Inflammatory macrophage treated with lipopolysaccharide for 4 hours (primary cell): ENCODE results near the gene NMT1.

Experiments
- DNase-seq: peaks from one replicate; pipeline ENCODE4 v3.0.0-alpha.2; 2020

NMT1 gene

DNA sequence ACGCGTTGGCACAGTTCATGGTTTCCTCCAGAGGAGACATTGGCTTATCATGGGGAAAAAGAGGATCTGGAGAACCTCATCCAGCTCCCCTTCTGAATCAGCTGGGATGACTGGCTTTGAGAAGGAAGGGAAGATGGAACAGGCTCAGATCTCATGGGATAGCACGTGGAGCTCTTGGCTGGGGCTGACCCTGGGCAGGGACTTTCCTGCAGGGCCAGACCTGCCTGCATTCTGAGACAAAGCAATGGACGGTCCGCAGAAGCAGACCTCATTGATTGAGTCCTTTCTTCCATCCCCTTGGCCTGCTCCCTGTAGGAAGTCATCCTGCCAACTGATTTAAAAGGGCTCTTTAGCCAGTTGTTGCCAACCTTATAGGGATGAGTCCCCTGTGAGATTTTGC, 45.0 kb downstream of the NMT1 start:
- no peak for DNase-seq

- DNase-seq = no peak
These were observed 45.5 kb downstream of the NMT1 start for GRCh38 chr17:45106582-45106981.

DNA sequence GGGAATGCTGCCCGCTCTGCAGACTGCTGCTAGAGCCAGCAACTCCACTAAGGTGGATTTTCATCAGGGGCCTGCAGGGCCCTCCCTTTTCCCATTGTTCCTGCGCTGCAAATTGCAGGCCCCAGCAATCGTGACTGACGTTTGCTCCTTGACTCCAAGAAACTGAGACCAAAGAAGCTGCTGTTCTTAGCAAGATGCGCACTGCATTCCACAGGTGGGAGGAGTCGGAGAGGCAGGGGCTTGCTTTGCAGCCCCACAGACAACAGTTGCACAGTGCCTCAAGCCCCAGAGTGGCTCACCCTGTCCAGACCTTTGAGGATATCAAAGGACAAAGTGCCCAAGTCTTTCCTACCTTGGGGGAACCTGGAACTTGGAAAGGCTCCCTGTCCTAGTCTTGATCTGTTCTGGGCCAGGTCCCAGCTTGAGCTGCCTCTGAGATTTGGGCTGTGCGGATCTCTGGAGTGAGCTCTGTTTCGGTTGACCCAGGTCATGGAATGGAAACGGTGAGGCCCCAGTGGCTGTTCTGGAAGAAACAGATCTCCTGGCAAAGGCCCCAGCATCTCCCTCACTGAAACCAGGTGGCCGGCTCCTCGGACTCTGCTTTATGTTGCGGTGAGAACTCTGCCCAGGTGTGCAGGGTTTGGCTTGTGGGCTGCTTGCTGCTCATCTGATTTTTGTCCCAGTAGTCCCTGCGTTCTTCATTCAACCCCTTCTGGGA, 46.3 kb downstream of the NMT1 start:
- no peak for DNase-seq

- DNase-seq = no peak
These were observed 46.9 kb downstream of the NMT1 start for GRCh38 chr17:45108051-45108450.

DNA sequence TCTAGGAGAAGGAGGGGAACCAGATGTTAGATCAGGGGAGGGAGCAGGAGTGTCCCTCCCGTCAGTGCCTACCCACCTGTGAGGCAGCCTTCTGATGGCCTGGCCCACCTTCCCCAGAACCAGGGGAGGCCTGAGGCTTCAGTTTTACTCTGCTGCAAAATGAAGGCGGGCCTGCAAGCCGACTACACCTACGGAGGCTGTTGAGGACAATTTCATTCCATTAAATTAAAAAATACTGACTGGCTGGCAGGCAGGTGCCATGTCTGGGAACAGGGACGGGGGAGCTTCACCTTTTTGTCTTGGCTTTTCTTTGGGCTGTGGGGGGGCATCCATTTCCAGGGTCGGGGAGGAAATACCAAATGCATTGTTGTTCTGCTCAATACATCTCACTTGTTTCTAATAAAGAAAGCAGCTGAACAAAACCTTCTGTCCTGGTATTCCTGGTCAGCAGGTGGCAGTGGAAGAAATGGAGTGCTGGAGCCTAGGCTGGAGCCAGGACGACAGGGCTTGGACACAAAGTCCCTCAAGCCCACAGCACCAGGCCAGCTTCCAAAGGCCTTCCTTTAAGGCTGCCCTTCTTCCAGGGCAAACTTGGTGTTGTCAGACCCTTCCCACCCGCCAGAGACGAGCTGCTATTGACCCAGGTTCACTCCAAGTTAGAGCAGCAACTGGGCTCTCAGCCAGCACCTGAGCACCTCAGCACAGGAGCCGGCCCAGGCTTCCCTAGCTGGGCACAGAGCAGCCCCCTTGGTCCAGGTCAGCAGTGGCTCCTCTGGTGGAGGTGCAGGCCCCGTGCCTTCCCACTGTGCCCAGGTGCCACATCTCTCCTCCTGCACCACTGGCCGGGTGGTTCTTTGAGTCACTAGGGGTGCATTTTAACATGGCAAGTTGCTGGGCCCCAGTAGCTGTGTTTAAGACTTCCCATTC, 47.7 kb downstream of the NMT1 start:
- DNase-seq = no peak

GRCh38 chr17:45110676-45111611, 49.8 kb downstream of the NMT1 start:
- no peak for DNase-seq

DNA sequence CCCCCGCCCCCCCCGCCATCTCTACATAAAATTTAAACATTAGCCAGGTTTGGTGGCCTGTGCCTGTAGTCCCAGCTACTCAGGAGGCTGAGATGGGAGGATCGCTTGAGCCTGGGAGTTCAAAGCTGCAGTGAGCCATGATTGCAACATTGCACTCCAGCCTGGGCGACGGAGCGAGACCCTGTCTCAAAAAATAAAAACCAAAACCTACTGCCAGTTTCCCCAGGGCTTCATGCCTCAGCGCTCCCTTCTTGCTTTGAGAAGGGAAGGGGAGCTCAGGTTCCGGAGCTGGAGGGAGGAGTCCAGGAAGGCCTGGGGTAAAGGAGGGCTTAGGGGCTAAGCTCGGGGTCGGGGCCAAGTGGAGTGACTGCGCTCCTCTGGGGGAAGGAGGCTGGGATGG, 50.7 kb downstream of the NMT1 start:
- DNase-seq = no peak

DNA sequence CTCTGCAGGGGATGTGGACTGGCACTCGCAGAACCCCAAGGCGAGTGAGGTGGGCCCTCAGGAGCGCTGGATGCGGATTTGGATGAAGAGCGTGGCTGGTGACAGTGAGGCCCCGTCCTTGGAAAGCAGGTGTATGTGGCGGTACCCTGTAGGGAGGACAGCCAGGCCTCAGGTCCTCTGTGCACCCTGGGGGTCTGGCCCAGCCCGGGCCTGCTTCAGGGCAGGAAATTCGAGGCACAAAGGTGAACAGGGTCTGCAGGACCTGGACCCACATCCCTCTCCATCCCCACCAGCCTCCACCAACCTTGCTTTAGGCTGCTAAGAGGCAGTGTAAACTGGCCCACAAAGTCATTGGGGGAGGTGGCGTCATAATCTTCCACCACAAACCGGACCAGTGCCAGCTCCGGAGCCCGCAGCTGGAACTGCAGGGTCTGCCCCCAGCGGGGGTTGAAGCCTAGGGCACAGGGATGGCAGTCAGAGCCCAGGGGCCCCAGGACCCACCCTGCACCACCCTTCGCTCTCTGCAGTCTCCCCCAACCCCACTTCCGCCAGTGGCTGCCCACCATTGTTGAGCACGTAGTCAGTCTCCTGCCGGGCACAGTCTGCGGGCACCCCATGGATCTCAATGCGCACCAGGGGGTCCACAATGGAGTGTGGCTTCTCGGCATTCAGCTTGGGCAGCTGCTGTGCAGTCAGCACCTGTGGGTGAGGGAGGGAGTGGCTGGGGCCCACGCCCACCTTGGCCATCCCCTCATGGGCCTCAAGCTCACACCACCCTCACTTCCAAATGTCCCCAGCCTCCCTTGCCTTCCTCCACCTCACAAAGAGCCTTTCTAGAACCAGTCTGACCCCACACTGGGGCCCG, 51.7 kb downstream of the NMT1 start:
- DNase-seq = no peak

GRCh38 chr17:45113424-45113754, 52.3 kb downstream of the NMT1 start:
- no peak for DNase-seq

DNA sequence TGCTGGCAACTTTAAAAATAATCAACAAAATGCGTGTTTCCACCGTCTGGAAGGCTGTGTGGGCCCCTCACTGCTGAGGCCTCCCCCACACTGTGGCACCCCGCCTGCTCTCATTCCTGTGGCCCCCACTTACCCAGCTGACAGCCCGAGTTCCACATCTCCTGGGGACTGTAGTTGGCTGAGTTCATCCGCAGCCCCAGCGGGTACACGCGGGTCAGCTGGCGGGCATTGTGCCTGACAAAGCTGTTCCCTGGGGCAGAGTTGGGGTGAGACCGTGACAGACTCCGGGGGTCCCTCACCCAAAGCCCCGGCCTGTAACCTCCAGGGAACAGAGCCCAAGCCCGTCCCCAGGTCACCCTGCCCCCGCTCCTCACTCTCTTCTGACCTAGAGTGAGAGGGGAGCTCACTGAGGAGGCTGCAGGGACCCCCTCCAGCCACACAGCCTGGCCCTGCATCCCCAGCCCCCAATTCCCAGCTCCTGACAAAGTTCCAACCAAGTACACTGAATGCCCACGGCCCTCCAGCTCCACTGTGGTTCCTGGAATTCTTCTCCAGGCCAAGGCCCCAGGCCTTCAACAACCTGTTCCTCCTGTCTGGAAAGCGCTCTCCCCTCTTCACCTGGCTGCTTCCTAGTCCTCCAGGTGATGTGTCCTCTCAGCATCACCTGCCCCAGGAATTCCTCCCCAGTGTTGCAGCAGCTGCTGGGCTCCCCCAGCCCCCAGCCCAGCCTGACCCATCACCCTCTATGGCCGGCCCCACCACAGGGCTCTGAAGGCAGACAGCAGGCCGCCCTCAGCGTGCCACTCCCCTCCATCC, 53.2 kb downstream of the NMT1 start:
- DNase-seq = no peak

- DNase-seq = no peak
These were observed 54.0 kb downstream of the NMT1 start for GRCh38 chr17:45115015-45115625.

GRCh38 chr17:45115871-45116270, 54.8 kb downstream of the NMT1 start:
- DNase-seq = no peak

DNA sequence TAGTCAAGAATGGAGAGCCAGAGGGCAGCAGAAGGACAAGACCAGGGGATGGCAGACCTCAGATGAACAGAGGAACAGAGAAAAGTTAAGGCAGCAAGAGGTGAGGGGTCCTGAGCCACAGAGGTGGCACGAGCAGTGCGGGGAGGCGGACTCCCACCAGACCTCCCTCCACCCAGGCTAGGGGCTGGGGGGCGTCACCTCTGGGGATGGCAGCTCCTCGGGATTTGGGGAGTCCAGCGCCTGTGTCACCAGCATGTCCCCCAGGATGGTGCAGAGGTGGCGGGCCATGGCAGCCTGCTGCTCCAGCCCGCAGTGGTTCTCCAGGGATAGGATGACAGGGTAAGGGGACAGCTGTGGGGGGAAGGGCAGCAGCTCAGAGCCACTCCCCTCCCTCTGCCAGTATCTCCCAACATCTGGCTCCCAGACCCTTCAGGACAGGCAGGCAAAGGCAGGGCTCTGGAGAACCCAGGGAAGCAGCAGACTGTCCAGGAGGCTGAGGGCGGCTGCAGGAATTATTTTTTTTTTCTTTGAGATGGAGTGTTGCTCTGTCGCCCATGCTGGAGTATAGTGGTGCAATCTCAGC, 55.4 kb downstream of the NMT1 start:
- DNase-seq = no peak

DNA sequence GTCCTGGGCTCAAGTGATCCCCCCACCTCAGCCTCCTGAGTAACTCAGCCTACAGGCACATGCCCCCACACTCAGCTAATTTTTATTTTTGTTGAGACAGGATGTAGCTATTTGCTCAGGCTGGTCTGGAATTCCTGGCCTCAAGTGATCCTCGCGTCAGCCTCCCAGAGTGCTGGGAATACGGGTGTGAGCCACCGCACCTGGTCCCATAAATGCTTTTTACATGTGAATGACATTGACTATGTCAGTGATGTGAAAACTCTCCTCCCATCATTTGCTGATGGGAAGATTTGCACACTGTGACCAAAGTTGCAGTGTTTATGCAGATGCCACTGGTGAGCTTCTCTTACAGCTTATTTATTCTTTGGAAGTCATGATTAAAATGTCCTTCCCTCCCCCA, 56.2 kb downstream of the NMT1 start:
- DNase-seq = no peak

DNA sequence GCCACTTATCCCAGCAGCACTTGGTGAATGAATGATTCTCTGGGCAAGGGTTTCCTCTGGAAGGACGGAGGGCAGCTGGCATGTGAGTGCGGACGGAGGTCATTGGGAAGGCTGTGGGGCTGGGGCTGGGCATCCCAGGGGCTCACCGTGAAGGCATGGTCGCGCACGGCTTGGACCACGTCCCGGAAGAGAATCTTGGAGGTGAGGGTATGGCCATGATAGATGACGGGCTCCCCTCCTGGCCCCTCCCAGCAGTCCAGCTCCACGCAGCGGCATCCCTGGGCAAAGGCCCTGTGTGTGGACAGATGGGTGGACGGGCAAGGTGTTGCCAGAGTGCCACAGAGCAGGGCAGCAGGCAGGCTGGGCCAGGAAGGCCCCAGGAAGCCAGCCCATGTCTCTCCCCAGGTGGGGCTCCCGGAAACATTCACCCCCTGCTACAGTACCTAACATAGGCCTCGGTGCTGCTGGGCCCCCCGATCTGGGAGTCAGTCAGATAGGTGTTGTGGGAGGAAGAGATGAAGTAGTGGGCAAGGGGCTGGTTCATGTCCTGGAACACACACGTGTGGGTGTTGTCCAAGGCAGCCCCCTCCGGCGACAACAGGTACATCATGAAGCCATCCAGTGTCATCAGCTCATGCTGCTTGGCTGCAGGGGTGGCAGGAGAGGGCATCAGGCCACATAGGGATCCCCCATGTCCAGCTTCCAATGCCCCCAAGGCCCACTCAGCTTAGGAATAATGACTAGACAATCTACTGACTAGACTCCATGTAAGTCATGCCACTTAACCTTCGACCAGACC, 56.9 kb downstream of the NMT1 start:
- DNase-seq = no peak

DNA sequence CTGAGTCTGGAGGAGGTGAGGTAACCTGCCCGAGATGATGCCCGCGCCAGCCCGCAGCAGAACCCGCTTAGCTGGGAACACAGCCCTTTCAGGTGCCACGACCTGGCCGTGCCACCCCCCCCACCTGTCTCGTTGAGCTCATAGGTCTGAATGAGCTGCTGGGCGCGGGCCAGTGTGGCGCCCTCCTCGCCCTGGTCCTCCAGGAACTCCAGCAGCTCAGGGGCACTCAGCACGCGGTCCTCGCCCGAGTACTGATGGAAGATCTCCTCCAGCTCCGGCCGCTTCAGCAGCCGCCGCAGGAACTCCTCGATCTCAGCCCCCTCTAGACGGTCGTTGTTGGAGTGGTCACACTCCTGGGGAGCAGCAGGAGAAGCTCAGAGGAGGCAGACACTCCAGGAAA, 57.6 kb downstream of the NMT1 start:
- no peak for DNase-seq

- no peak for DNase-seq
These were observed 58.8 kb downstream of the NMT1 start for GRCh38 chr17:45119964-45120363.

DNA sequence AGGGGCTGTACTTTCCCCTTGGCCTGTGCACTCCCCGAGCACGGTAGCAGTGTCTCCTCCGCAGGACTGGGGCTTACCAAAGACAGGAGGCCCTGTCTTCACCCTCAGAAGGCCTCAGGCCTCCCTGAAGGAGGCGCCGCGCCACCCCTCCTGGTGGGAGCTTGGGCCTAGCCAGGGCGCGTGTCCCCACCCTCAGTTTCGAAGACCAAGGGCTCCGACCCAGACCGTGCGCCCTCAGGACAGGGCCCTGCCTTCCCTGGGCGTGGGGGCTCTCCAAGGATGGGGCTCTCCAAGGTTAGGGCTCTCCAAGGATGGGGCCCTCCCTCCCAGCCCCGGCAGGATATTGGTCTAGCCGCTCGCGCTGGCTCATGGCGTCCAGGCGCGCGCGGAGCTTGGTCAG, 59.4 kb downstream of the NMT1 start:
- DNase-seq = no peak

DNA sequence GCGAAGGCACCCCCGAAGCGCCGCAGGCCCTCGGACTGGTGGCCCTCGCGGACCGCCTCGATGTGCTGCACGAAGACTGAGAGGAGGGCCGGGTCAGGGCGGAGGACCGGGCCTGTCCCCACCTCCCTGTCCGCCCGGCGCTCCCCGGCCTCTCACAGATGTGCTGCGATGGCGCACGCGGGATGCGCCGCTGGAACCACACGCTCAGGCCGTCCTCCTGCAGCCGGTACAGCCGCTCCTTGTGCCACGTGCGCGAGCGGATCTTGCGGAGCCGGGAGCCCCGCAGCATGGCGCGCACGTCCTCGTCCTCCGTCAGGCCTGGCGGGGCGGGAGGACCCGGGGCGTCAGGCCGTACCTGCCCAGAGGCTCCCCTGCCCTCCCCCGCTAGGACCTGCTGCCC, 59.9 kb downstream of the NMT1 start:
- no peak for DNase-seq
